ENCODE measurements around the gene MAGI2. TPM values are rescaled to one million over a fixed set of nuclear protein-coding genes. Genes with fewer than 3 reads are reported as not detected.

Gene MAGI2
- total and polyA plus RNA-seq, 2 of the 13 experiments (the other 11 are each of a cell fraction or from before 2014, with no cell fraction given) = 1.5 to 3.8 TPM

DNA sequence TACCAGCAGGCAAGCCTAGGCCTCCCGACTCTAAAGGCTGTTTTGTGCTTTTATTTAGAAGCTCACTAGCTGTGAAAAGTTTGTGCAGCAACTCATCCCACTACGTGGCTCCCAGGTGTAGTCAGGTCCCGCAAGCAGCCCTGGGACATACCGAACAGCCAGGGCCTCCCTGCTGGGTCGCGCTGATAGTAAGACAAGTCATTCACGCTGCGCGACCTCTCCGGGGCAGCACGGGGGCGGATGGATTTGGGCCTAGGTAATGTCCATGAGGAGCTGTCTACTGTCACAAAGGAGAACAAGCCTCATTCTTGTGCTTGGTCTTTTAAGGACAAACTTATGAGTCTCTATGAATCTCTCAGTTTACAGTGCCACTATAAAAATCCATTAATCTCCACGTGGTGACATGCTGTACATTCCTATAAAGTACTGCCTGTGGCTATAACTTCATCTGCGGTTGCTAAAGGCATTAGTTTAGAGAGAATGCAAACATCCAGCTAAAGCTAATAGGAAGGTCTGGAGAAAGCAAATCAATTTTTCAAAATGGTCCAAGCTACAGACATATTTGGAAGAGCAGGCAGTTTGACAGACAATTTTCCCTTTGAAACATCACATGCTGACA, 1108.1 kb downstream of the MAGI2 start:
- no peak overlapping the region for H2AFZ ChIP-seq (ENCODE audit: low read length)
- no peak overlapping the region for H3K4me2 ChIP-seq (ENCODE audit: low read depth, low read length)
- FAIRE-seq (no peak), DNase-seq (ENCODE audit: low spot score) (no peak), ATAC-seq (no peak)
- intact Hi-C loops (cut with micrococcal nuclease; ENCODE audit: unreplicated experiment) (no loop called here), in situ Hi-C loops (cut with HindIII; ENCODE audit: extremely low pct_ligation_motif_present, low pct_unique_long_range_greater_than_20kb) (no loop called here)
- H3K4me1 ChIP-seq (ENCODE audit: insufficient read depth, low read length) = no peaks in the 10 kb centered on the region
- H3K79me2 ChIP-seq (ENCODE audit: insufficient read depth, low read length) = no peaks in the 10 kb centered on the region
- POLR2A ChIA-PET = no interaction called here
- no peaks in the 10 kb centered on the region for H3K36me3 ChIP-seq (replicated peaks in 1 of 2; ENCODE audit: control insufficient read depth in 1 of 2, insufficient read depth in 2 of 2, low read length in 2 of 2)
- H3K9ac ChIP-seq (ENCODE audit: insufficient read depth, low read depth, low read length) = no peak overlapping the region
- H4K20me1 ChIP-seq (ENCODE audit: insufficient read depth, low read length) = no peaks in the 10 kb centered on the region
- H3K4me3 ChIP-seq (replicated peaks in 1 of 3; ENCODE audit: insufficient read depth in 1 of 3, low read depth in 2 of 3, low read length in 3 of 3) = no peak overlapping the region
- H3K27ac ChIP-seq (ENCODE audit: extremely low read length, insufficient read depth, low read length) = no peak overlapping the region
- no TSS peak for BruUV-seq (replicated peaks)
- 78% methylated on average over 13 of the region's 14 CpGs for WGBS (ENCODE audit: low lambda C conversion rate)
- H3K27me3 ChIP-seq (ENCODE audit: control insufficient read depth in 1 of 2, insufficient read depth in 2 of 2, low read length in 2 of 2) = no peaks in the 10 kb centered on the region
- CTCF ChIA-PET (ENCODE audit: low intra/inter-chr PET ratio, low total read pairs) = no interaction called here
- H3K9me3 ChIP-seq (ENCODE audit: low read length) = no peaks in the 10 kb centered on the region
- TF ChIP-seq RAD51 (IDR thresholded peaks at IDR 0.05; ENCODE audit: borderline replicate concordance) (no peak), PHF20 (CRISPR knock-in tag; IDR thresholded peaks at IDR 0.05) (no peak), ZSCAN12 (CRISPR knock-in tag; IDR thresholded peaks at IDR 0.05) (no peak), ZNF234 (CRISPR knock-in tag; conservative IDR thresholded peaks at IDR 0.05) (no peak), RXRB (CRISPR knock-in tag; IDR thresholded peaks at IDR 0.05; ENCODE audit: borderline replicate concordance) (no peak), SCMH1 (CRISPR knock-in tag; IDR thresholded peaks at IDR 0.05; ENCODE audit: borderline replicate concordance) (no peak), AGO1 (IDR thresholded peaks at IDR 0.05; ENCODE audit: low read depth, low read length, poor library complexity, severe bottlenecking) (no peak), EZH2 (conservative IDR thresholded peaks at IDR 0.05; ENCODE audit: low read depth, low read length) (no peak), XBP1 (CRISPR knock-in tag; IDR thresholded peaks at IDR 0.05) (no peak), ZSCAN21 (CRISPR knock-in tag; IDR thresholded peaks at IDR 0.05; ENCODE audit: borderline replicate concordance) (no peak)
- TF ChIP-seq, protein P1, sequence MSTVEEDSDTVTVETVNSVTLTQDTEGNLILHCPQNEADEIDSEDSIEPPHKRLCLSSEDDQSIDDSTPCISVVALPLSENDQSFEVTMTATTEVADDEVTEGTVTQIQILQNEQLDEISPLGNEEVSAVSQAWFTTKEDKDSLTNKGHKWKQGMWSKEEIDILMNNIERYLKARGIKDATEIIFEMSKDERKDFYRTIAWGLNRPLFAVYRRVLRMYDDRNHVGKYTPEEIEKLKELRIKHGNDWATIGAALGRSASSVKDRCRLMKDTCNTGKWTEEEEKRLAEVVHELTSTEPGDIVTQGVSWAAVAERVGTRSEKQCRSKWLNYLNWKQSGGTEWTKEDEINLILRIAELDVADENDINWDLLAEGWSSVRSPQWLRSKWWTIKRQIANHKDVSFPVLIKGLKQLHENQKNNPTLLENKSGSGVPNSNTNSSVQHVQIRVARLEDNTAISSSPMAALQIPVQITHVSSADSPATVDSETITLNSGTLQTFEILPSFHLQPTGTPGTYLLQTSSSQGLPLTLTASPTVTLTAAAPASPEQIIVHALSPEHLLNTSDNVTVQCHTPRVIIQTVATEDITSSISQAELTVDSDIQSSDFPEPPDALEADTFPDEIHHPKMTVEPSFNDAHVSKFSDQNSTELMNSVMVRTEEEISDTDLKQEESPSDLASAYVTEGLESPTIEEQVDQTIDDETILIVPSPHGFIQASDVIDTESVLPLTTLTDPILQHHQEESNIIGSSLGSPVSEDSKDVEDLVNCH (CRISPR knock-in tag; IDR thresholded peaks at IDR 0.05) = no peak
- TF ChIP-seq, protein P2, sequence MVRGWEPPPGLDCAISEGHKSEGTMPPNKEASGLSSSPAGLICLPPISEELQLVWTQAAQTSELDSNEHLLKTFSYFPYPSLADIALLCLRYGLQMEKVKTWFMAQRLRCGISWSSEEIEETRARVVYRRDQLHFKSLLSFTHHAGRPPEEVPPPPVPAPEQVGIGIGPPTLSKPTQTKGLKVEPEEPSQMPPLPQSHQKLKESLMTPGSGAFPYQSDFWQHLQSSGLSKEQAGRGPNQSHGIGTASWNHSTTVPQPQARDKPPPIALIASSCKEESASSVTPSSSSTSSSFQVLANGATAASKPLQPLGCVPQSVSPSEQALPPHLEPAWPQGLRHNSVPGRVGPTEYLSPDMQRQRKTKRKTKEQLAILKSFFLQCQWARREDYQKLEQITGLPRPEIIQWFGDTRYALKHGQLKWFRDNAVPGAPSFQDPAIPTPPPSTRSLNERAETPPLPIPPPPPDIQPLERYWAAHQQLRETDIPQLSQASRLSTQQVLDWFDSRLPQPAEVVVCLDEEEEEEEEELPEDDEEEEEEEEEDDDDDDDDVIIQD (CRISPR knock-in tag; IDR thresholded peaks at IDR 0.05; ENCODE audit: low read depth) = no peak
- TF ChIP-seq, protein P3, sequence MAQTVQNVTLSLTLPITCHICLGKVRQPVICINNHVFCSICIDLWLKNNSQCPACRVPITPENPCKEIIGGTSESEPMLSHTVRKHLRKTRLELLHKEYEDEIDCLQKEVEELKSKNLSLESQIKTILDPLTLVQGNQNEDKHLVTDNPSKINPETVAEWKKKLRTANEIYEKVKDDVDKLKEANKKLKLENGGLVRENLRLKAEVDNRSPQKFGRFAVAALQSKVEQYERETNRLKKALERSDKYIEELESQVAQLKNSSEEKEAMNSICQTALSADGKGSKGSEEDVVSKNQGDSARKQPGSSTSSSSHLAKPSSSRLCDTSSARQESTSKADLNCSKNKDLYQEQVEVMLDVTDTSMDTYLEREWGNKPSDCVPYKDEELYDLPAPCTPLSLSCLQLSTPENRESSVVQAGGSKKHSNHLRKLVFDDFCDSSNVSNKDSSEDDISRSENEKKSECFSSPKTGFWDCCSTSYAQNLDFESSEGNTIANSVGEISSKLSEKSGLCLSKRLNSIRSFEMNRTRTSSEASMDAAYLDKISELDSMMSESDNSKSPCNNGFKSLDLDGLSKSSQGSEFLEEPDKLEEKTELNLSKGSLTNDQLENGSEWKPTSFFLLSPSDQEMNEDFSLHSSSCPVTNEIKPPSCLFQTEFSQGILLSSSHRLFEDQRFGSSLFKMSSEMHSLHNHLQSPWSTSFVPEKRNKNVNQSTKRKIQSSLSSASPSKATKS (CRISPR knock-in tag; IDR thresholded peaks at IDR 0.05) = no peak
- TF ChIP-seq, protein P4, sequence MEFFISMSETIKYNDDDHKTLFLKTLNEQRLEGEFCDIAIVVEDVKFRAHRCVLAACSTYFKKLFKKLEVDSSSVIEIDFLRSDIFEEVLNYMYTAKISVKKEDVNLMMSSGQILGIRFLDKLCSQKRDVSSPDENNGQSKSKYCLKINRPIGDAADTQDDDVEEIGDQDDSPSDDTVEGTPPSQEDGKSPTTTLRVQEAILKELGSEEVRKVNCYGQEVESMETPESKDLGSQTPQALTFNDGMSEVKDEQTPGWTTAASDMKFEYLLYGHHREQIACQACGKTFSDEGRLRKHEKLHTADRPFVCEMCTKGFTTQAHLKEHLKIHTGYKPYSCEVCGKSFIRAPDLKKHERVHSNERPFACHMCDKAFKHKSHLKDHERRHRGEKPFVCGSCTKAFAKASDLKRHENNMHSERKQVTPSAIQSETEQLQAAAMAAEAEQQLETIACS (CRISPR knock-in tag; IDR thresholded peaks at IDR 0.05) = no peak
